HEK293T (cell line): ENCODE measurements around the gene RWDD2A.

ENCODE experiments used
- CTCF ChIA-PET: fragments of 350-600 bp; formaldehyde crosslinking; extraction: SDS; loops from one replicate; lab custom pipeline; 2021; ENCODE audit warnings: antibody characterized with exemption, inconsistent platforms; lab: Yijun Ruan, JAX
- POLR2A ChIA-PET: fragments of 350-600 bp; formaldehyde crosslinking; extraction: SDS; loops from one replicate; lab custom pipeline; 2020; ENCODE audit warnings: antibody characterized with exemption, inconsistent platforms; lab: Yijun Ruan, JAX
- DNase-seq: peaks from one replicate; pipeline ENCODE4 v3.0.0; 2012; ENCODE audit warnings: mixed read lengths; ENCODE audit errors: extremely low spot score
- ARNT ChIP-seq: fragments of 450-650 bp; IDR thresholded peaks from 2 replicates; pipeline ENCODE4 v1.6.1; 2017; ENCODE audit warnings: mild to moderate bottlenecking
- BHLHE40 ChIP-seq: fragments of 450-650 bp; IDR thresholded peaks from 2 replicates; pipeline ENCODE4 v1.6.1; 2016; ENCODE audit warnings: mild to moderate bottlenecking, moderate library complexity, borderline replicate concordance
- CTBP1 ChIP-seq: fragments of 450-650 bp; IDR thresholded peaks from 2 replicates; pipeline ENCODE4 v1.6.1; 2016; ENCODE audit warnings: borderline replicate concordance
- ELF4 ChIP-seq: fragments of 450-650 bp; IDR thresholded peaks from 2 replicates; pipeline ENCODE4 v1.6.1; 2017; ENCODE audit warnings: antibody characterized with exemption
- FOXA1 ChIP-seq: fragments of 450-650 bp; IDR thresholded peaks from 2 replicates; pipeline ENCODE4 v1.6.1; 2016; ENCODE audit warnings: mild to moderate bottlenecking
- FOXK2 ChIP-seq: fragments of 450-650 bp; IDR thresholded peaks from 2 replicates; pipeline ENCODE4 v1.6.1; 2016; ENCODE audit warnings: mild to moderate bottlenecking
- FOXM1 ChIP-seq: fragments of 450-650 bp; IDR thresholded peaks from 2 replicates; pipeline ENCODE4 v1.6.1; 2017; ENCODE audit warnings: mild to moderate bottlenecking, borderline replicate concordance
- HDGF ChIP-seq: fragments of 450-650 bp; IDR thresholded peaks from 2 replicates; pipeline ENCODE4 v1.6.1; 2017; ENCODE audit warnings: antibody characterized with exemption, borderline replicate concordance
- L3MBTL2 ChIP-seq: fragments of 450-650 bp; conservative IDR thresholded peaks from 2 replicates; pipeline ENCODE4 v1.6.1; 2016; ENCODE audit warnings: mild to moderate bottlenecking
- LEF1 ChIP-seq: fragments of 450-650 bp; IDR thresholded peaks from 2 replicates; pipeline ENCODE4 v1.6.1; 2017; ENCODE audit warnings: mild to moderate bottlenecking, borderline replicate concordance
- NFRKB ChIP-seq: fragments of 450-650 bp; IDR thresholded peaks from 2 replicates; pipeline ENCODE4 v1.6.1; 2016; ENCODE audit warnings: mild to moderate bottlenecking, moderate library complexity
- PKNOX1 ChIP-seq: fragments of 450-650 bp; IDR thresholded peaks from 2 replicates; pipeline ENCODE4 v1.6.1; 2016
- SP1 ChIP-seq: fragments of 450-650 bp; IDR thresholded peaks from 2 replicates; pipeline ENCODE4 v1.6.1; 2017
- SUZ12 ChIP-seq: fragments of 450-650 bp; IDR thresholded peaks from 2 replicates; pipeline ENCODE4 v1.6.1; 2016; ENCODE audit warnings: mild to moderate bottlenecking
- TARDBP ChIP-seq: fragments of 450-650 bp; IDR thresholded peaks from 2 replicates; pipeline ENCODE4 v1.6.1; 2016
- ZNF384 ChIP-seq: fragments of 450-650 bp; IDR thresholded peaks from 2 replicates; pipeline ENCODE4 v1.6.1; 2016

Gene RWDD2A

GRCh38 chr6:83180426-83180950, 12.7 kb upstream of the RWDD2A start:
- CTCF ChIA-PET: no interaction called here
- no peak for DNase-seq
- POLR2A ChIA-PET: no interaction called here
- TF ChIP-seq SUZ12: no peak
- TF ChIP-seq FOXK2: no peak
- no peak for TF ChIP-seq BHLHE40
- TF ChIP-seq ELF4: no peak
- no peak for TF ChIP-seq FOXA1
- TF ChIP-seq ZNF384: no peak
- no peak for TF ChIP-seq PKNOX1
- TF ChIP-seq CTBP1: no peak
- no peak for TF ChIP-seq FOXM1

- CTCF ChIA-PET: no interaction called here
- POLR2A ChIA-PET: interaction anchor here (1.3 kb wide), 1 partner anchor 11 kb away, joined by 4 read pairs; the partner anchor contains the start of genes PGM3 and RWDD2A
- no peak for DNase-seq
- TF ChIP-seq ZNF384 (no peak), LEF1 (no peak), FOXK2 (no peak), HDGF (no peak), CTBP1 (no peak), ARNT (no peak), SP1 (no peak), ELF4 (no peak), PKNOX1 (no peak), NFRKB (no peak), FOXA1 (no peak), TARDBP (no peak), BHLHE40 (no peak), FOXM1 (no peak), SUZ12 (no peak), L3MBTL2 (no peak)
Observed at GRCh38 chr6:83182114-83182513, 11.0 kb upstream of the RWDD2A start.

- no peak for DNase-seq
- ChIA-PET CTCF (interaction anchor here (0.6 kb wide), 1 partner anchor 129 kb away, joined by 4 read pairs; no protein-coding TSS in a partner anchor), POLR2A (no interaction called here)
- TF ChIP-seq LEF1 (no peak), TARDBP (no peak), NFRKB (no peak), PKNOX1 (no peak), FOXA1 (no peak), ZNF384 (no peak), SP1 (no peak), SUZ12 (no peak), CTBP1 (no peak), L3MBTL2 (no peak), FOXM1 (no peak), ARNT (no peak), FOXK2 (no peak), BHLHE40 (no peak), ELF4 (no peak), HDGF (no peak)
Observed at GRCh38 chr6:83183082-83183828, 9.9 kb upstream of the RWDD2A start.

- TF ChIP-seq SUZ12: no peak
- TF ChIP-seq FOXK2: no peak
- no peak for TF ChIP-seq TARDBP
- TF ChIP-seq LEF1: no peak
- no peak for TF ChIP-seq SP1
- TF ChIP-seq CTBP1: no peak
- TF ChIP-seq FOXA1: no peak
- TF ChIP-seq ARNT: no peak
- TF ChIP-seq ELF4: no peak
- TF ChIP-seq L3MBTL2: no peak
- TF ChIP-seq NFRKB: no peak
- TF ChIP-seq FOXM1: no peak
- ChIA-PET CTCF (no interaction called here), POLR2A (no interaction called here)
- no peak for DNase-seq
Observed at GRCh38 chr6:83185096-83185495, 8.1 kb upstream of the RWDD2A start.

- CTCF ChIA-PET: no interaction called here
- TF ChIP-seq SUZ12 (no peak), SP1 (no peak), PKNOX1 (no peak), FOXM1 (no peak), NFRKB (no peak), CTBP1 (no peak), FOXK2 (no peak), ARNT (no peak), ELF4 (no peak), ZNF384 (no peak), L3MBTL2 (no peak), HDGF (no peak), BHLHE40 (no peak), LEF1 (no peak)
- POLR2A ChIA-PET: interaction anchor here (1.6 kb wide), 1 partner anchor 123 kb away, joined by 5 read pairs; the partner anchor contains the start of gene UBE3D
- DNase-seq: no peak
Observed at GRCh38 chr6:83188501-83188900, 4.7 kb upstream of the RWDD2A start.
